Activated CD4-positive, alpha-beta T cell treated with anti-CD3 and anti-CD28 coated beads, Interleukin-2, amount 10 ng/mL, durations not matched to agents 24 days and 14 days (primary cell): ENCODE data around the gene STRA6. TPM values are rescaled to one million over a fixed set of nuclear protein-coding genes. Genes with fewer than 3 reads are reported as not detected.

Source experiments
- DNase-seq: peaks from one replicate; pipeline ENCODE4 v3.0.0; 2022
- H3K27ac Mint-ChIP-seq: one replicate; pipeline ENCODE4 v1.8.0; 2022; ENCODE audit warnings: mild to moderate bottlenecking, mixed read lengths
- H3K27me3 Mint-ChIP-seq: one replicate; pipeline ENCODE4 v1.8.0; 2022; ENCODE audit warnings: mixed read lengths
- H3K36me3 Mint-ChIP-seq: one replicate; pipeline ENCODE4 v1.8.0; 2022; ENCODE audit warnings: low read depth, mild to moderate bottlenecking, mixed read lengths
- H3K4me1 Mint-ChIP-seq: one replicate; pipeline ENCODE4 v1.8.0; 2021; ENCODE audit warnings: mixed read lengths
- H3K4me3 Mint-ChIP-seq: one replicate; pipeline ENCODE4 v1.8.0; 2022; ENCODE audit warnings: mild to moderate bottlenecking, moderate library complexity, mixed read lengths
- H3K9me3 Mint-ChIP-seq: one replicate; pipeline ENCODE4 v1.8.0; 2021; ENCODE audit warnings: mixed read lengths
- intact Hi-C: fragments of 100-400 bp; cut with micrococcal nuclease; formaldehyde crosslinking; loops from one replicate; pipeline ENCODE4 v1.15.1; 2023
- total RNA-seq: library from RNA; stranded (reverse); gene quantifications from 2 replicates; pipeline ENCODE4 v1.2.3, GENCODE V29; 2022

STRA6 gene
- total RNA-seq, 1 donor from 2014 or later = not detected

GRCh38 chr15:74207652-74208440 is 5.3 kb upstream of the STRA6 start:
- Mint-ChIP-seq H3K4me3 (no peak overlapping the region), H3K4me1 (peaks cover 2% of the 10 kb centered on the region), H3K27me3 (peaks cover 16% of the 10 kb centered on the region), H3K27ac (no peak overlapping the region), H3K36me3 (no peaks in the 10 kb centered on the region), H3K9me3 (no peaks in the 10 kb centered on the region)
- intact Hi-C loops = no loop called here
- DNase-seq = no peak

GRCh38 chr15:74206801-74207281 is 4.3 kb upstream of the STRA6 start:
- intact Hi-C loops = no loop called here
- H3K4me1 Mint-ChIP-seq = peaks cover 2% of the 10 kb centered on the region
- DNase-seq = no peak
- H3K9me3 Mint-ChIP-seq = no peaks in the 10 kb centered on the region
- H3K36me3 Mint-ChIP-seq = no peaks in the 10 kb centered on the region
- H3K4me3 Mint-ChIP-seq = no peak overlapping the region
- no peak overlapping the region for H3K27ac Mint-ChIP-seq
- H3K27me3 Mint-ChIP-seq = peaks cover 16% of the 10 kb centered on the region

DNA sequence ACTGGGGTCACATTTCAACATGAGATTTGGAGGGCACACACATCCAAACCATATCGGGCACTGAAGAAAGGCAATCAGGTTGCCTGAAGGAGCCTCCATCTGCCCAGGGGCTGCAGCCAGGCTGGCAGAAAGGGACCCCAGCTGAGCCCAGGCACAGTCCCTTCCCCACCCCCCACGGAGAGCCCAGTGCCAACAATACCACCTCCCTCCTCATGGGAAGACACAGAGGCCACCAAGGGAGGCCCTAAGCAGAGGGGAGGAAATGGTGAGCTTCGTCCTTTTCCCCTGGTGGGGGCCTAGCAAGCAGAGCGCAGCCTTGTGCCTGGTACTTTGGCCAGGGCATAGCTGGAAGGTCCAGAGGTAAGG is 3.0 kb upstream of the STRA6 start:
- H3K4me3 Mint-ChIP-seq = no peak overlapping the region
- intact Hi-C loops = no loop called here
- peaks cover 13% of the 10 kb centered on the region for H3K27me3 Mint-ChIP-seq
- H3K4me1 Mint-ChIP-seq = peaks cover 3% of the 10 kb centered on the region
- no peak for DNase-seq
- H3K36me3 Mint-ChIP-seq = no peaks in the 10 kb centered on the region
- H3K9me3 Mint-ChIP-seq = no peaks in the 10 kb centered on the region
- H3K27ac Mint-ChIP-seq = no peak overlapping the region

GRCh38 chr15:74203914-74204431 is 1.4 kb upstream of the STRA6 start:
- Mint-ChIP-seq H3K27me3 (peaks cover 11% of the 10 kb centered on the region), H3K27ac (no peak overlapping the region), H3K4me3 (no peak overlapping the region), H3K4me1 (peaks cover 3% of the 10 kb centered on the region), H3K36me3 (no peaks in the 10 kb centered on the region), H3K9me3 (no peaks in the 10 kb centered on the region)
- no peak for DNase-seq
- intact Hi-C loops = no loop called here

DNA sequence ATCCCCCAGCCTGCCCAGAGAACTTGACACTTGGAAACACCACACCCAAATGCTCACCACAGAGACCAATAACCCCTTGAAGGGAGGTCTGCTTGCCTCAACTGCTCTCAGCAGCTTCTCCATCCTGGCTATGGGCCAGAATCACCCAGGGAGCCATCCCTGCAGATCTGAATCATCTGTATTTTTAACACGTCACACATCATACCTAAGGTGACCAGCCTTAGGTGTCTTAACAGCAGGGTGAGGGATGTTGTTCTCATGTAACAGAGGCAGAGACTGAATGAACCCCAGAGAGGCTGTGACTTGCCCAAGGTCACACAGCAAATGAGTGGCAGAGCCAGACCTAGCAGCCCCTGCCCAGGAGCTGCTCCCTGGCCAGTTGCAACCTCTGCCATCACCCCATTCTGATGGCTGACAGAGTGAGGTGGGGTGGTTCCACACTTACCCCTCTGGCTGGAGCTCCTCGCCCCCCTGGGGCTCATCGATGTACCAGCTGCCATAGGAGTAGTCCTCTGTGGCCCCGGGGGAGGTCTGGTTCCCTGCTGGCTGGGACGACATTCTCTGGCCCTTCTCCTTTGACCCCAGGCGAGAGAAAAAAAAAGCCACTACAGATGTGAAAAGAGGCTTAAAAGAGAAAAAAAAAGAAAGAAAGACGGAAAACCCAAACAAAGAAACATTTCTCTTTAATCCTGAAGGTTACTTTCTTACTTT is 722 bp downstream of the STRA6 start:
- H3K27ac Mint-ChIP-seq = no peak overlapping the region
- no peak for DNase-seq
- no peaks in the 10 kb centered on the region for H3K36me3 Mint-ChIP-seq
- no peaks in the 10 kb centered on the region for H3K9me3 Mint-ChIP-seq
- peaks cover 3% of the 10 kb centered on the region for H3K27me3 Mint-ChIP-seq
- no peak overlapping the region for H3K4me3 Mint-ChIP-seq
- intact Hi-C loops = no loop called here
- peaks cover 3% of the 10 kb centered on the region for H3K4me1 Mint-ChIP-seq

GRCh38 chr15:74200871-74201419 is 1.6 kb downstream of the STRA6 start:
- H3K27me3 Mint-ChIP-seq = peaks cover 3% of the 10 kb centered on the region
- H3K27ac Mint-ChIP-seq = no peak overlapping the region
- DNase-seq = no peak
- peaks cover 3% of the 10 kb centered on the region for H3K4me1 Mint-ChIP-seq
- no peaks in the 10 kb centered on the region for H3K9me3 Mint-ChIP-seq
- H3K36me3 Mint-ChIP-seq = no peaks in the 10 kb centered on the region
- no peak overlapping the region for H3K4me3 Mint-ChIP-seq
- intact Hi-C loops = no loop called here

- Mint-ChIP-seq H3K27me3 (peaks cover 3% of the 10 kb centered on the region), H3K9me3 (no peaks in the 10 kb centered on the region), H3K27ac (no peak overlapping the region), H3K4me3 (no peak overlapping the region), H3K36me3 (no peaks in the 10 kb centered on the region), H3K4me1 (peaks cover 3% of the 10 kb centered on the region)
- intact Hi-C loops = no loop called here
- no peak for DNase-seq
Observed at GRCh38 chr15:74200412-74200815, 2.2 kb downstream of the STRA6 start.

DNA sequence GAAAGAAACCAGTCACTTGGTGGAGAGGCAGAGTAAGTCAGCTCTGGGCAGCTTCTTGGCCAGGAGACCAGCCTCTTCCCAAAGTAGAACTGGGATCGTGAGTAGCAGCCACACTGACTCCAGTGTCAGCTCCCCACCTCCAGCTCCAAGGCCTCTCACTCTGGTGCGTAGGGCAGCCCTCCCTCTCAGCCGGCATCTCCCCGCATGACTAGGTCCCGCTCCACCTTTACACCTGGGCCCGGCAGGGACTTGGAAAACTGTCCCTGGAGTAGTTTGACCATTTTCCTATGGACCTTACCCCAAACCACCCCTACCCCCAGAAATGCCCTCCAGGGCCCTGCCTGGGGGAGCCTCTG is 3.3 kb downstream of the STRA6 start:
- intact Hi-C loops = no loop called here
- peaks cover 2% of the 10 kb centered on the region for H3K4me1 Mint-ChIP-seq
- H3K36me3 Mint-ChIP-seq = no peaks in the 10 kb centered on the region
- H3K4me3 Mint-ChIP-seq = no peak overlapping the region
- no peak for DNase-seq
- no peaks in the 10 kb centered on the region for H3K9me3 Mint-ChIP-seq
- no peak overlapping the region for H3K27ac Mint-ChIP-seq
- H3K27me3 Mint-ChIP-seq = peaks cover 3% of the 10 kb centered on the region

- no peaks in the 10 kb centered on the region for H3K9me3 Mint-ChIP-seq
- H3K36me3 Mint-ChIP-seq = no peaks in the 10 kb centered on the region
- H3K4me1 Mint-ChIP-seq = peaks cover 2% of the 10 kb centered on the region
- no peak overlapping the region for H3K27ac Mint-ChIP-seq
- H3K4me3 Mint-ChIP-seq = no peak overlapping the region
- intact Hi-C loops = no loop called here
- DNase-seq = no peak
- no peaks in the 10 kb centered on the region for H3K27me3 Mint-ChIP-seq
Observed at GRCh38 chr15:74197176-74197965, 5.2 kb downstream of the STRA6 start.

DNA sequence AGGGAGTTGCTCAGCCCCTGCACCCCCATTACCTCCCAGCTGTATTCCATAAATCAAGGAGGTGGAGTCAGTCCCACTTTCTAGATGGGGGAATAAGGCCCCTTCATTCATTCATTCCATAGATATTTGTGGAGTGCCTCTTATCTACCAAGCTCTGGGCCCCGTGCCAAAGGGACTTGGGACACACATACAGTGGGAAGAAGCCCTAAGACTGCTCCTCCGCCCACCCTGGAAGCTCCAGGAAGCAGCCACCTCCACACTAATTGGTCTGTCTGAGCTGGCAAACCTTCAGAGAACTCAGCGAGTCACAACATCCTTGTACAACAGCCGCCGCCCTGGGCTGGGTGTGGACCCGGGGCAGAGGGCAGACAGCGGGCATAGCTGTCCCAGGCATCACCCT is 6.4 kb downstream of the STRA6 start:
- no peaks in the 10 kb centered on the region for H3K27me3 Mint-ChIP-seq
- no peak overlapping the region for H3K4me3 Mint-ChIP-seq
- DNase-seq = no peak
- peaks cover 2% of the 10 kb centered on the region for H3K4me1 Mint-ChIP-seq
- H3K9me3 Mint-ChIP-seq = no peaks in the 10 kb centered on the region
- no peaks in the 10 kb centered on the region for H3K36me3 Mint-ChIP-seq
- intact Hi-C loops = no loop called here
- H3K27ac Mint-ChIP-seq = no peak overlapping the region

- Mint-ChIP-seq H3K4me3 (no peak overlapping the region), H3K27me3 (no peaks in the 10 kb centered on the region), H3K27ac (no peak overlapping the region), H3K36me3 (no peaks in the 10 kb centered on the region), H3K9me3 (no peaks in the 10 kb centered on the region), H3K4me1 (no peaks in the 10 kb centered on the region)
- DNase-seq = no peak
- intact Hi-C loops = no loop called here
Observed at GRCh38 chr15:74194572-74195559, 7.7 kb downstream of the STRA6 start.

GRCh38 chr15:74193905-74194304 is 8.7 kb downstream of the STRA6 start:
- no peak for DNase-seq
- no peak overlapping the region for H3K4me3 Mint-ChIP-seq
- H3K27me3 Mint-ChIP-seq = no peaks in the 10 kb centered on the region
- no peaks in the 10 kb centered on the region for H3K36me3 Mint-ChIP-seq
- H3K4me1 Mint-ChIP-seq = no peaks in the 10 kb centered on the region
- no peaks in the 10 kb centered on the region for H3K9me3 Mint-ChIP-seq
- H3K27ac Mint-ChIP-seq = no peak overlapping the region
- intact Hi-C loops = no loop called here

DNA sequence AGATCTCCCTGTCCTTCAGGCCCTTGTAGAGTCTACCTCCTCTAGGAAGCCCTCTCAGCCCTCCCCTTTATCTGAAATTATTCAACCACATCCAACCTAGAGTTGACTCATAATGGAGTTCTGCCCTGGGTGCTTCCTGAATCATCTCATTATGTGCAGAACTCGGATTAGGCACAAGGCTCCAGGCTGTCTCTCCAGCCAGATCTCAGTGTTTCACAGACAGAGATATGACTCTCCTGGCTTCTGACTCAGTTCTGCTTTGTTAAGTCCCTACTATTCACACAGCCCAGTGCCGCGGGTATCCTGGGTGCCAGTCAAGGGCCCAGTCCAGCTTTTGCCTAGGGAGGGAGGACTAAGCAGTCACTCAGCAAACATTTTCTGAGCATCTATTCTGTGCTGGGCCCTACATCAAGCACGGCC is 9.3 kb downstream of the STRA6 start:
- H3K27ac Mint-ChIP-seq = no peak overlapping the region
- no peak for DNase-seq
- H3K4me3 Mint-ChIP-seq = no peak overlapping the region
- no peaks in the 10 kb centered on the region for H3K9me3 Mint-ChIP-seq
- H3K27me3 Mint-ChIP-seq = no peaks in the 10 kb centered on the region
- H3K36me3 Mint-ChIP-seq = no peaks in the 10 kb centered on the region
- intact Hi-C loops = no loop called here
- no peaks in the 10 kb centered on the region for H3K4me1 Mint-ChIP-seq
